Fibroblast of lung (primary cell): ENCODE measurements around the gene BMPR1A. TPM values are rescaled to one million over a fixed set of nuclear protein-coding genes. Genes with fewer than 3 reads are reported as not detected.

Experiments
- DNase-seq, 2 donors: peaks; one replicate each; pipeline versions ENCODE4 v3.0.0 to v3.0.0-alpha.2; 2010; ENCODE audit warnings: low read depth in 2 of 2
- H2AFZ ChIP-seq: 2 replicates; pipeline ENCODE4 v1.5.1; 2012; ENCODE audit warnings: low read length, control low read depth, inconsistent platforms
- H3K27ac ChIP-seq: 2 replicates; pipeline ENCODE4 v1.5.1; 2011; ENCODE audit warnings: low read length, control low read depth; ENCODE audit not compliant: insufficient read depth
- H3K27me3 ChIP-seq: 2 replicates; pipeline ENCODE4 v1.5.1; 2011; ENCODE audit warnings: mild to moderate bottlenecking, low read length; ENCODE audit not compliant: control insufficient read depth, insufficient read depth
- H3K36me3 ChIP-seq: 2 replicates; pipeline ENCODE4 v1.5.1; 2011; ENCODE audit warnings: low read length; ENCODE audit not compliant: control insufficient read depth, insufficient read depth
- H3K4me1 ChIP-seq: 2 replicates; pipeline ENCODE4 v1.5.1; 2011; ENCODE audit warnings: low read length; ENCODE audit not compliant: control insufficient read depth, insufficient read depth; ENCODE audit errors: extremely low read depth
- H3K4me2 ChIP-seq: 2 replicates; pipeline ENCODE4 v1.5.1; 2011; ENCODE audit warnings: low read length, control low read depth; ENCODE audit not compliant: insufficient read depth; ENCODE audit errors: extremely low read depth
- H3K4me3 ChIP-seq, 4 experiments: fragments of 200-600 bp in 1 of 4; sonication (generic) in 1 of 4; replicated peaks in 1 of 4; 2 replicates each; pipeline ENCODE4 v1.5.1; 2011 to 2016; ENCODE audit warnings: low read length in 4 of 4, low read depth in 3 of 4, mild to moderate bottlenecking in 3 of 4, control low read depth in 2 of 4, inconsistent platforms in 1 of 4, mixed read lengths in 1 of 4; ENCODE audit not compliant: insufficient read depth in 1 of 4; ENCODE audit errors: control extremely low read depth in 1 of 4
- H3K79me2 ChIP-seq: 2 replicates; pipeline ENCODE4 v1.5.1; 2012; ENCODE audit warnings: mild to moderate bottlenecking, low read length, inconsistent platforms; ENCODE audit not compliant: control insufficient read depth, insufficient read depth
- H3K9ac ChIP-seq: 2 replicates; pipeline ENCODE4 v1.5.1; 2011; ENCODE audit warnings: mild to moderate bottlenecking, low read length, control low read depth; ENCODE audit not compliant: insufficient read depth
- H3K9me3 ChIP-seq: 2 replicates; pipeline ENCODE4 v1.5.1; 2012; ENCODE audit warnings: low read depth, low read length; ENCODE audit not compliant: control insufficient read depth, insufficient read depth
- H4K20me1 ChIP-seq: 2 replicates; pipeline ENCODE4 v1.5.1; 2011; ENCODE audit warnings: low read length; ENCODE audit not compliant: control insufficient read depth, insufficient read depth; ENCODE audit errors: extremely low read depth
- CTCF ChIP-seq, 2 donors: IDR thresholded peaks in 1 of 2; conservative IDR thresholded peaks in 1 of 2; 1 replicate in 1 of 2; 2 replicates in 1 of 2; pipeline ENCODE4 v1.5.1; 2011 to 2012; ENCODE audit warnings: low read length in 2 of 2, control low read depth in 1 of 2, inconsistent platforms in 1 of 2, low read depth in 1 of 2, mild to moderate bottlenecking in 1 of 2
- EZH2 ChIP-seq: IDR thresholded peaks from 2 replicates; pipeline ENCODE4 v1.5.1; 2012; ENCODE audit warnings: low read length, control low read depth, mild to moderate bottlenecking; ENCODE audit errors: missing control alignments
- polyA plus RNA-seq, 2 donors: library from polyadenylated mRNA; depleted of rRNA in 1 of 2; stranded (reverse) in 1 of 2; unstranded in 1 of 2; fragments of >200 nt; gene quantifications; 2 replicates each; pipeline ENCODE4 v1.2.1, GENCODE V29; 2011 to 2012; ENCODE audit warnings: missing spikeins in 1 of 2
- total RNA-seq: library from RNA; depleted of rRNA; stranded (reverse); fragments of >200 nt; gene quantifications from 2 replicates; pipeline ENCODE4 v1.2.1, GENCODE V29; 2014

The BMPR1A gene
- total and polyA plus RNA-seq, 2 donors (not counting 1 experiment from before 2014, with no cell fraction given) = 52.8 to 61.8 TPM

- Histone ChIP-seq H3K4me1 (peaks cover 6% of the 10 kb centered on the region), H3K79me2 (peaks cover 43% of the 10 kb centered on the region), H3K9ac (no peak overlapping the region), H3K4me2 (peak overlapping the region; percentile 51), H3K36me3 (no peaks in the 10 kb centered on the region), H4K20me1 (no peaks in the 10 kb centered on the region), H3K4me3 (no peak overlapping the region), H2AFZ (no peak overlapping the region), H3K27ac (peak overlapping the region; percentile 9), H3K9me3 (no peaks in the 10 kb centered on the region), H3K27me3 (no peaks in the 10 kb centered on the region)
- peak in 1 of 2 donors; percentile 47 for DNase-seq
- TF ChIP-seq EZH2 (no peak), CTCF (conservative IDR thresholded peaks at IDR 0.05 in 1 of 2, IDR thresholded peaks at IDR 0.05 in 1 of 2; ENCODE audit: low read depth in 1 of 2, low read length in 2 of 2) (no peak)
Measured at GRCh38 chr10:86775056-86775869, 18.8 kb downstream of the BMPR1A start.

GRCh38 chr10:86775870-86776180, 19.4 kb downstream of the BMPR1A start:
- Histone ChIP-seq H3K4me1 (peaks cover 6% of the 10 kb centered on the region), H3K27ac (no peak overlapping the region), H3K4me2 (peak overlapping the region; percentile 51), H3K9me3 (no peaks in the 10 kb centered on the region), H2AFZ (no peak overlapping the region), H3K79me2 (peaks cover 41% of the 10 kb centered on the region), H3K9ac (no peak overlapping the region), H3K36me3 (no peaks in the 10 kb centered on the region), H3K27me3 (no peaks in the 10 kb centered on the region), H4K20me1 (no peaks in the 10 kb centered on the region), H3K4me3 (no peak overlapping the region)
- no peak for TF ChIP-seq CTCF (conservative IDR thresholded peaks at IDR 0.05 in 1 of 2, IDR thresholded peaks at IDR 0.05 in 1 of 2; ENCODE audit: low read depth in 1 of 2, low read length in 2 of 2)
- TF ChIP-seq EZH2 = no peak
- DNase-seq = no peak

GRCh38 chr10:86779220-86780017, 23.0 kb downstream of the BMPR1A start:
- H3K36me3 ChIP-seq = no peaks in the 10 kb centered on the region
- H3K27me3 ChIP-seq = no peaks in the 10 kb centered on the region
- H3K27ac ChIP-seq = peak overlapping the region; percentile 13
- H3K4me1 ChIP-seq = peaks cover 6% of the 10 kb centered on the region
- no peaks in the 10 kb centered on the region for H3K9me3 ChIP-seq
- TF ChIP-seq CTCF (conservative IDR thresholded peaks at IDR 0.05 in 1 of 2, IDR thresholded peaks at IDR 0.05 in 1 of 2; ENCODE audit: low read depth in 1 of 2, low read length in 2 of 2) (no peak), EZH2 (no peak)
- no peak overlapping the region for H2AFZ ChIP-seq
- no peak overlapping the region for H3K9ac ChIP-seq
- no peak overlapping the region for H3K4me2 ChIP-seq
- peaks cover 61% of the 10 kb centered on the region for H3K79me2 ChIP-seq
- peak; percentile 57 to 74 for DNase-seq
- no peaks in the 10 kb centered on the region for H4K20me1 ChIP-seq
- no peak overlapping the region for H3K4me3 ChIP-seq
